Measurements from ENCODE around the gene STS.

Gene STS

GRCh38 chrX:7146020-7146702 is 1.4 kb upstream of the STS start:
- H3K4me3 ChIP-seq (ENCODE audit: severe bottlenecking): no peak overlapping the region
- H3K27me3 ChIP-seq (ENCODE audit: insufficient read depth, poor library complexity, severe bottlenecking): no peaks in the 10 kb centered on the region
- no peak for DNase-seq (ENCODE audit: low spot score)
- ATAC-seq (ENCODE audit: low read depth): no peak
- H3K4me1 ChIP-seq (ENCODE audit: insufficient read depth, poor library complexity, severe bottlenecking): peaks cover 4% of the 10 kb centered on the region
- no peak overlapping the region for H3K27ac ChIP-seq (ENCODE audit: poor library complexity, severe bottlenecking)
- H3K36me3 ChIP-seq (ENCODE audit: low read depth): no peaks in the 10 kb centered on the region
- H3K9me3 ChIP-seq (ENCODE audit: severe bottlenecking): no peaks in the 10 kb centered on the region
- TF ChIP-seq CTCF (IDR thresholded peaks at IDR 0.05; ENCODE audit: poor library complexity, severe bottlenecking): no peak

GRCh38 chrX:7146703-7147412 is 654 bp upstream of the STS start:
- H3K9me3 ChIP-seq (ENCODE audit: severe bottlenecking): no peaks in the 10 kb centered on the region
- ATAC-seq (ENCODE audit: low read depth) (peak; percentile 32; the same call in 1 of the 3 replicates), DNase-seq (ENCODE audit: low spot score) (no peak)
- no peaks in the 10 kb centered on the region for H3K36me3 ChIP-seq (ENCODE audit: low read depth)
- H3K27ac ChIP-seq (ENCODE audit: poor library complexity, severe bottlenecking): peak overlapping the region; percentile 64
- TF ChIP-seq CTCF (IDR thresholded peaks at IDR 0.05; ENCODE audit: poor library complexity, severe bottlenecking): no peak
- peak overlapping the region; percentile 90 for H3K4me3 ChIP-seq (ENCODE audit: severe bottlenecking)
- H3K4me1 ChIP-seq (ENCODE audit: insufficient read depth, poor library complexity, severe bottlenecking): peaks cover 4% of the 10 kb centered on the region
- no peaks in the 10 kb centered on the region for H3K27me3 ChIP-seq (ENCODE audit: insufficient read depth, poor library complexity, severe bottlenecking)

GRCh38 chrX:7147978-7148854 is 704 bp downstream of the STS start, which contains the start of gene PUDP:
PUDP (minus strand) TSS chrX:7148153; CDS start chrX:7148113, 40 bp downstream.
- peaks cover 4% of the 10 kb centered on the region for H3K4me1 ChIP-seq (ENCODE audit: insufficient read depth, poor library complexity, severe bottlenecking)
- TF ChIP-seq CTCF (IDR thresholded peaks at IDR 0.05; ENCODE audit: poor library complexity, severe bottlenecking): peak; percentile 9
- DNase-seq (ENCODE audit: low spot score) (peak; percentile 61), ATAC-seq (ENCODE audit: low read depth) (peak; percentile 86)
- H3K36me3 ChIP-seq (ENCODE audit: low read depth): no peaks in the 10 kb centered on the region
- H3K9me3 ChIP-seq (ENCODE audit: severe bottlenecking): no peaks in the 10 kb centered on the region
- peak within 1 kb of the TSS; percentile 64 for H3K27ac ChIP-seq (ENCODE audit: poor library complexity, severe bottlenecking)
- H3K27me3 ChIP-seq (ENCODE audit: insufficient read depth, poor library complexity, severe bottlenecking): no peaks in the 10 kb centered on the region
- peak within 1 kb of the TSS; percentile 90 for H3K4me3 ChIP-seq (ENCODE audit: severe bottlenecking)

GRCh38 chrX:7149411-7149810 is 1.9 kb downstream of the STS start:
- ATAC-seq (ENCODE audit: low read depth): no peak
- no peaks in the 10 kb centered on the region for H3K9me3 ChIP-seq (ENCODE audit: severe bottlenecking)
- no peak overlapping the region for H3K4me3 ChIP-seq (ENCODE audit: severe bottlenecking)
- H3K27ac ChIP-seq (ENCODE audit: poor library complexity, severe bottlenecking): no peak overlapping the region
- no peak for TF ChIP-seq CTCF (IDR thresholded peaks at IDR 0.05; ENCODE audit: poor library complexity, severe bottlenecking)
- peaks cover 4% of the 10 kb centered on the region for H3K4me1 ChIP-seq (ENCODE audit: insufficient read depth, poor library complexity, severe bottlenecking)
- H3K27me3 ChIP-seq (ENCODE audit: insufficient read depth, poor library complexity, severe bottlenecking): no peaks in the 10 kb centered on the region
- H3K36me3 ChIP-seq (ENCODE audit: low read depth): no peaks in the 10 kb centered on the region
- DNase-seq (ENCODE audit: low spot score): no peak

All from RWPE2 (cell line).